ENCODE data around the gene SRF.

The SRF gene

GRCh38 chr6:43147691-43148477 lies 23.2 kb upstream of the SRF start:
- no peak for DNase-seq

DNA sequence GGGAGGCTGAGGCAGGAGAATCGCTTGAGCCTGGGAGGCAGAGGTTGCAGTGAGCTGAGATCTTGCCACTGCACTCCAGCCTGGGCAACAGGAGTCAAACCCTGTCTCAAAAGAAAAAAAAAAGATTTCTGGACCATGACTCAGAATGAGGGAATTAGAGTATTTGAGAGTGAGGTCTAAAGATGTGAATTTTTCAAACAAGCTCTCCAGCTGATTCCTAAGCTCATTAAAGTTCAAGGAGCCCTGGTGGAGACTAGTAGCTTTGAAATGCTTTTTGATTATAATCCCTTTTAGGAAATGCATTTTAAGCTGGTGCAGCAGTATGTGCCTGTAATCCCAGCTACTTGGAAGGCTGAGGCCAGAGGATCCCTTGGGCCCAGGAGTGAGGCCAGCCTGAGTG lies 21.8 kb upstream of the SRF start:
- DNase-seq: no peak

DNA sequence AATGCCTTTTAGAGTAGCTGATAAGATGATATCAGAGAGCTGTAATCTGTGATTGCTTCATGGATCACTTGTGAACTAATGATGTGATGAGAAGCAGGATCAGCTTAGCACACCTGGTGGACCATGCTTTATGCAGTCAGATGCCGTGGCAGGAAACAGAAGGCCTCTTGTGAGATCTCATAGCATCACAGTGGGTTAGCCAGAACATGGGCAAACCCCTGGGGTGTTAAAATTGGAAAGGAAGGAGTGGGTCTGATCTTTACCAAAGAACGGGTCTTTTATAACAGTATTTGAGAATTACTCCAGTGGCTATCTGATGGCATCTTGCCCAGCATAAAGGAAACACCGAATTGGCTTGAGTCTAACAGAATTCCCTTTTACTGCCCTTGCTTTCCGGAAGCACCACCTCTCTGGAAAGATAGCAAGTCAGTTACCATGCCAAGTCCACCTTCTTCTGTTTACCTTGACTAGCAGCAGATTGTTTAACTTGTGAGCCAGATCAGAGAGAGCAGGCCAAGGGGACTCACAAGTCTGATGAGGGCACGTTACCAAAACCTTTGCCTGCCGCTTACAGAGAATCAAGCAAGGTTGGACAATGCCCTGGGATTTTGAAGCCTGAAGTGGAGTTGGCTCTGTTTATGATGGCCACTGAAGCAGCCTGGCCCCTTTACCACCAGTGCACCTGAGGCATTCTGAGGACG lies 20.9 kb upstream of the SRF start:
- no peak for DNase-seq

DNA sequence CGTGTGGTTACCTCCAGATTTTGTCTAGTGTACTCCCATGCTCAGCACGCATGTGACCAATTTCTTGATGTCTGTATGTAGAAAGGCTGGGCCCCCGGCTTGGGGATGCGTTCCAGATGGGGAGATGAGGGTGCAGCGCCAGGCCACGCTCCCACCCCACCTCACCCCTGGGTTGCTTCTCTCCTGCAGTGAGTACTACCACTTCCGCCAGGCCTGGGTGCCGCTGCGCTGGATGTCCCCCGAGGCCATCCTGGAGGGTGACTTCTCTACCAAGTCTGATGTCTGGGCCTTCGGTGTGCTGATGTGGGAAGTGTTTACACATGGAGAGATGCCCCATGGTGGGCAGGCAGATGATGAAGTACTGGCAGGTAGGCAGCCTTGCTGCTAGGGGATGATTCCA lies 11.5 kb upstream of the SRF start:
- no peak for DNase-seq

DNA sequence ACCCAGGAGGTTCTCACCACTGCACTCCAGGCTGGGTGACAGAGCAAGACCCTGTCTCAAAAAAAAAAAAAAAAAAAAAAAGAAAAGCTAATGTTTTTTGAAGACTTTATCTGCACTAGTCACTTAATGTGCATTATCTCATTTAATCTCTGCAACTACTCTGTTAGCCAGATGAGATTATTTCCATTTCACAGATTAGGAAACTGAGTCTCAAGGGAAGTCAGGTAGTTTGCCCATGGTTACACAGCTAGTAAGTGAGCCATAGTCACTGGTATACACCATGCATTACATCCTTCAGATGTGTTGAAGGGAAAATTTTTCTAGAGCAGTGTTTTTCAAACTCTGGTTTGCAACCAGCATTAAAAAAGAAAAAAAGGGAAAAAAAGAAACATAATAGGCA lies 7.2 kb upstream of the SRF start:
- no peak for DNase-seq

- no peak for DNase-seq
Measured at GRCh38 chr6:43170417-43170930, 595 bp upstream of the SRF start.

DNA sequence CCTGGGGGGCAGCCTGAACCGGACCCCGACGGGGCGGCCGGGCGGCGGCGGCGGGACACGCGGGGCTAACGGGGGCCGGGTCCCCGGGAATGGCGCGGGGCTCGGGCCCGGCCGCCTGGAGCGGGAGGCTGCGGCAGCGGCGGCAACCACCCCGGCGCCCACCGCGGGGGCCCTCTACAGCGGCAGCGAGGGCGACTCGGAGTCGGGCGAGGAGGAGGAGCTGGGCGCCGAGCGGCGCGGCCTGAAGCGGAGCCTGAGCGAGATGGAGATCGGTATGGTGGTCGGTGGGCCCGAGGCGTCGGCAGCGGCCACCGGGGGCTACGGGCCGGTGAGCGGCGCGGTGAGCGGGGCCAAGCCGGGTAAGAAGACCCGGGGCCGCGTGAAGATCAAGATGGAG lies 636 bp downstream of the SRF start:
- DNase-seq: peak; percentile 34

GRCh38 chr6:43172104-43173007 lies 1.3 kb downstream of the SRF start:
- peak; percentile 64 for DNase-seq

DNA sequence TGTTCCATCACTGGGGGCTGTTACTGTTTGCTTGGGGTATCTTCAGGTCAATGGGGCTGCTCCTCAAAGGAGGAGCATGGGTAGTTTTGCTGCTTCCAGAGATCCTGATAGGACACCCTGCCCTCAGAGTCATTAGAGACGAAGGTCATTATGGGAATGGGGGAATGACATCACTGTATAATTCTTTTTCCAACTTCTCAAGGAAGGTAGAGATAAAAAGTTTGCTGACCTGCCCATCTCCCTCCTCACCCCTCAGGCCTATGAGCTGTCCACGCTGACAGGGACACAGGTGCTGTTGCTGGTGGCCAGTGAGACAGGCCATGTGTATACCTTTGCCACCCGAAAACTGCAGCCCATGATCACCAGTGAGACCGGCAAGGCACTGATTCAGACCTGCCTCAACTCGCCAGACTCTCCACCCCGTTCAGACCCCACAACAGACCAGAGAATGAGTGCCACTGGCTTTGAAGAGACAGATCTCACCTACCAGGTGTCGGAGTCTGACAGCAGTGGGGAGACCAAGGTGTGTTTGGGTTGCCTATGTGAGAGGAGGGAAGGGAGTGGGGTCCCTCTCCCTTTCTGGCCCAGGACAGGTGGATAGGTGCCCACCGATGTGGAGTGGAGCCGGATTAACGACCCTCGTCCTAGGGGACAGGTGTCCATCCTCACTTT lies 2.7 kb downstream of the SRF start:
- peak; percentile 34 for DNase-seq

DNA sequence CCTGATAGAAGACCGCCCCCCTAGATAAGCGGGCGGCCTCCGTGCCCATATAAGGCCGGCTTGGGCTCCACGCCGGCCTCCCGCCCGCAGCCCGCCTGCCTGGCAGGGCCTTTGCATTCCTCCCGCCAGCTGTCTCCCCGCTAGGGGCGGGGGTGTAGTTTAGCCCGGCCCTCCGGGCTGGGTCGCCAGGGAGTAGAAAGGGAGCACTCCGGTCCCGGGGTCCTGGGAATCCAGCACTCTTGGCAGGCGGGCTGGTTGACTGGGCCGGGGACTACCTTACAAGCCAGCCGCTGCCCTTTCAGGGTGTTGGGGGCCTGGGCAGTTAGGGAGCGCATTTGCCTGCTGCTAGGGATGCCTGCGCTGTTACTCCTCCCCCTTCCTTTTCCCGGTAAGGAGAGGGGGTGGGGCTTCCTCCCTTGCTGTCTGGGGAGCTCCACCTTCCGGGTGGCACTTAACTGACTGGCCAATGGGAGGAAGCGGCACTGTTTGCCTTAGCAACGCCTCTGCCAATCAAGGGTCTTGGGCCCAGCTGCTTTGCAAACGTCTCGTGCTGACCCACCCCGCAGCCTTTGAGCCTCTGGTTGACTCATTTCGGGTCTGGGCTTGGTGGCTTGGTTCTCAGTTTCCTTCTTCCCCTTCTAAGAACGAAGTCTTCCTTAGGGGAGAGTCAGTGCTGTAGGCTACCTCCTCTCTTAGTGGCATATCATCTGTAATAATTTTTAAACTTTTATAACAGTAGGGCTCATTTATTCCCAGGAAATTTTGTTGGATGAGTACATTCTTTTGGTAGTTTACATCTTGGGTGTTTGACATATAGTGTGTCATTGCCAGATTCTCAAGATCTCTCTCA lies 3.4 kb downstream of the SRF start:
- peak; percentile 98 for DNase-seq

- no peak for DNase-seq
Measured at GRCh38 chr6:43175676-43176422, 4.8 kb downstream of the SRF start.

DNA sequence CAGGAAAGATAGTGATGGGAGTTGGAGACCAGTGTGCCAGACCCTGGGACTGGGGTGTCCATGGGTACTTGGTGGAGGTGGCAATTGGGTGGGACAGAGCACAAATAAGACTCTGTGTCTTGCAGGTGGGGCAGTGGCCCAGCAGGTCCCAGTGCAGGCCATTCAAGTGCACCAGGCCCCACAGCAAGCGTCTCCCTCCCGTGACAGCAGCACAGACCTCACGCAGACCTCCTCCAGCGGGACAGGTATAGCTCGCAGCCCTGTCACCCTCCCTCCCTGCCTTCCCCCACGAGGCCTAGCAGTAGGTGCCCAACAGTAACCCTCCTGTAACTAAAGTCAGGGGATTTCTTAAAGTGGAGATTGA lies 5.3 kb downstream of the SRF start:
- no peak for DNase-seq

DNA sequence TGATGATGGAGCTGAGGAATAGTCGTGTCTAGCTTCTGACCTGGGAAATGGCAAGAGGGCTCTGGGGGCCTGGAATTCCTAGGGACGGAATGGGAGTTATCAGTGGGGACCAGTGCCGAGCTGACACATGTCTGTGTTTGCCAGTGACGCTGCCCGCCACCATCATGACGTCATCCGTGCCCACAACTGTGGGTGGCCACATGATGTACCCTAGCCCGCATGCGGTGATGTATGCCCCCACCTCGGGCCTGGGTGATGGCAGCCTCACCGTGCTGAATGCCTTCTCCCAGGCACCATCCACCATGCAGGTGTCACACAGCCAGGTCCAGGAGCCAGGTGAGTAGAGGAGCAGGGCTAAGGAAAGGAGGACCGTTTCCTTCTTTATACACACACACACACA lies 7.1 kb downstream of the SRF start:
- no peak for DNase-seq

- no peak for DNase-seq
Measured at GRCh38 chr6:43178951-43179830, 8.1 kb downstream of the SRF start.

- no peak for DNase-seq
Measured at GRCh38 chr6:43180058-43180457, 9.0 kb downstream of the SRF start.

DNA sequence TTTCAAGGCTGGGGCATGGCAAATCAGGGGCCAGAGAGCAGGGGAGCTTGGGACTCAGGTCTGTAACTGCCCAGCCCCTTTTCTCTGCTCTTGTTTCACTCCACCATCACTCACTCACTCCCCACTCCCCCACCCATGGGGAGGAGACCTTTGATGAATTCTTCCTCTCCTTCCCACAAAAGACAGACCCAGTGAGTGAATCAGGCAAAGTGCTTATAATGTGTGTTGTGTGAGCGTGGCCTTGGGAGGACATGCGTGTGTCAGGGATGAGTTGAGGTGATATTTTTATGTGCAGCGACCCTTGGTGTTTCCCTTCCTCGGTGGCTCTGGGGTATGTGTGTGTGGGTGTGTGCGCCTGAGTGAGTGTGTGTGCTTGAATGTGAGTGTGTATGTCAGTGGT lies 9.9 kb downstream of the SRF start:
- no peak for DNase-seq

DNA sequence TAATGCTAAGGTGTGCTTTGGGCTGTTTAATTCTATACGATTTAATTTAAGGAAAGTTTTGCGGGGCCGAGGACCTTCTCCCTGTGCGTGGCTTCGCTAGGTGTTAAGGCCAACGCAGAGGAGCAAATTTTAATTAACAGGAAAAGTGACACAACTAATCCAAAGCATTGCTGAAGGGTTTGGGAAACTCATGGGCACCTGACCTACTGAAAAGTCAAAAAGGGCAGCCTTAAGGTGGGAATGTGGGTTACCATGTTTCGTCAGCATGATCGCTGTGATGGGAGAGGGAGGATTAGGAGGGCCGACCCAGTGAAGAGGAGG lies 10.5 kb downstream of the SRF start:
- DNase-seq: no peak

DNA sequence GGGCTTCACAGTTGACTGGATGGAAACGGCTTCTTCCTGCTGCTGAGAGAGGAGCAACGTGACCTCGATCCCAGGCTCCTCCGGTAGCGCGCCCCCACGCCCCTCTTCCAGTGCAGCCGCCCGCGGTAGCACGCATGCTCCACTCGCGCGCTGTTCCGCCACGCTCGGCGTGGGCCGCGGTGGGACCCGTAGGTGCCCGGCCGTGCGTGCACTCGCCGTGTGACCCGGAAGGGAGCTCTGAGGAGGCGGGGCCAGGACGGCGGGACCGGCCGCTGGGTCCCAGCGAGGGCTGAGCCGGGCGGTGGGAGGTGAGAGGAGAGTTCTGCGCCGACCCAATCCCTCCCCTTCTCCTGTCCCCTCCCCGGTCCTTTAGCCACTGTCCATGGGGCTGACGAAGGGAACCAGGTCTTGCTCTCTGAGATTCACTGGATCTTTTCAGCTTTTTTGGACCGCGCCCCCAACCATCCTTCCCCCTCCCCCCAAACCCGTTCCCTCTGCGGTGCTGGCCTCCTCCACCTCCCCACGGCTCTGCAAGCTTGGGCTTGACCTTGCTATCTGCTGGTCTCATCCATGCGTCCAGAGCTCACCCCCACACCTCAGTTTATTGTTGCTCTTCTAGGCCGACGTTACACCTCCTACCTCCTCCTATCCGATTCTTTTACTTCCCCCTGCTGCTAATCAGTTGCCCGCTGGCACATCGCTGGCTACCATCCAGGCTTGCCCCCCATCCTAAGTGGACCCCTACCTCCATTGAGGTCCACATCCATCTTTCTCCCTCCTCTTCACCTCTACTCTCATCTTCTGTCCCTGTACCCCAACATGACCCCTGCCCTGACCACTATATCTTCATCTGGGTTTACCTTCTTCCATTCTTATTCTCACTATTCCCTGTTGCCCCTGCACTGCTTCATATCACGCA lies 11.1 kb downstream of the SRF start, which contains the start of gene CUL9:
Gene CUL9 (plus strand): TSS at position 255 of the 919 bp plus-strand sequence. CDS start 2,115 bp downstream, outside the sequence.
- DNase-seq: peak; percentile 82

DNA sequence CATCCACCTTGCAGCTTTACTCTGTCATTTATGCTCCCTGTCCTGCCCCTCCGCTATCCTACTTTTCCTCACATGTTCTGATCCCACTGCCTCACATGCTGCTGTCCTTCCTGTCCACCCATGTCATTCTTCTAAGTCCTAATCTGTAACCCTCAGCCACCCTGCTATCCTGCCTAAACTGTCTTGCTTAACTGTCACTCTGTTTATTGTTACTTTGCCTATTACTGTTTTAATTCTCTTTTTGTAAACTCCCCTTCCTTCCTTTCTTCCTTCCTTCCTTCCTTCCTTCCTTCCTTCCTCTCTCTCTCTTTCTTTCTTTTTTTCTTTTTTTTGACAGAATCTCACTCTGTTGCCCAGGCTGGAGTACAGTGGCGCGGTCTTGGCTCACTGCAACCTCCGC lies 12.4 kb downstream of the SRF start:
- DNase-seq: no peak

All from CD4-positive, alpha-beta T cell treated with Interleukin-17A for 1 hour (primary cell).